ENCODE data around the gene TIMM10B. TPM values are rescaled to one million over a fixed set of nuclear protein-coding genes. Genes with fewer than 3 reads are reported as not detected.

TIMM10B gene
- total and polyA plus RNA-seq, 4 donors: 16.1 to 31.9 (median 16.7) TPM

DNA sequence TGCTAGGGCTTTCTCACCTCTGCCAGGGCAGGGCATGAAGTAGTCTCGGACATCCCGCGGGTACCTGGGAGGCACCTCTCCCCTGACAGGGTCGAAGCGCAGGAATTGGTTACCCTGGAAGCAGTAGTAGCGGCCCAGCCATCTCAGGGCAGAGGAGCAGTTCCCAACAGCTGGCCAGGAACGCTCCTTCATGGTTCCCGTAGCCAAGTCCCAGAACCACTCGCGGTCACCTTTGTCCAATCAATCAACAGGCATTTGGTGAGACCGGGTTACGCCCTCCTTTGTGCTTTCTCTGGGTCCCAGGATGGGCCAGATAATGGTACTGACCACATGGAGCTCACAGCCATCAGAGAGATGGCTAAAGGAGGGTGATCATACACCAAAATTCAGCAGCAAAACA, 43.9 kb upstream of the TIMM10B start (continued):
- TF ChIP-seq, protein P1, sequence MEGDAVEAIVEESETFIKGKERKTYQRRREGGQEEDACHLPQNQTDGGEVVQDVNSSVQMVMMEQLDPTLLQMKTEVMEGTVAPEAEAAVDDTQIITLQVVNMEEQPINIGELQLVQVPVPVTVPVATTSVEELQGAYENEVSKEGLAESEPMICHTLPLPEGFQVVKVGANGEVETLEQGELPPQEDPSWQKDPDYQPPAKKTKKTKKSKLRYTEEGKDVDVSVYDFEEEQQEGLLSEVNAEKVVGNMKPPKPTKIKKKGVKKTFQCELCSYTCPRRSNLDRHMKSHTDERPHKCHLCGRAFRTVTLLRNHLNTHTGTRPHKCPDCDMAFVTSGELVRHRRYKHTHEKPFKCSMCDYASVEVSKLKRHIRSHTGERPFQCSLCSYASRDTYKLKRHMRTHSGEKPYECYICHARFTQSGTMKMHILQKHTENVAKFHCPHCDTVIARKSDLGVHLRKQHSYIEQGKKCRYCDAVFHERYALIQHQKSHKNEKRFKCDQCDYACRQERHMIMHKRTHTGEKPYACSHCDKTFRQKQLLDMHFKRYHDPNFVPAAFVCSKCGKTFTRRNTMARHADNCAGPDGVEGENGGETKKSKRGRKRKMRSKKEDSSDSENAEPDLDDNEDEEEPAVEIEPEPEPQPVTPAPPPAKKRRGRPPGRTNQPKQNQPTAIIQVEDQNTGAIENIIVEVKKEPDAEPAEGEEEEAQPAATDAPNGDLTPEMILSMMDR (IDR thresholded peaks at IDR 0.05; ENCODE audit: low read depth, low read length, missing input control): no peak

DNA sequence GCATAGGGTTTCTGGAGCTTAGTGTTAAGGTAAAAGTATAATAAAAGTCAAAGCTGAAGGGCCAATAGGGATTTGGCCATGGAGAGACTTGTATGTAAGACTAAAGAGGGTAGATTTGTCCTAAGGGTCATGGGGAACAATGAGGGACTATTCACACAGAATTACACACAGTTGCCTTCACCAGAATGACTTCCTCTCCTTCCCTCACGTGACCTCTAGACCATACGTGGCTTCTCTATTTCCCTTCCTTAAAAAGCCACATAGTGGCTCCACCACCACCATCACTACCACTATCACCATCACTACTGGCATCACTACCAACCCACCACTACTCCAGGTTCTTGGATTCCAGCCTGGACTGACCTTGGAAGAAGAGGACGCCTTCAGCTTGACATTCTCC, 43.3 kb upstream of the TIMM10B start:
- Histone ChIP-seq H3K9me3 (ENCODE audit: control insufficient read depth in 4 of 4, low read length in 3 of 4) (no peaks in the 10 kb centered on the region), H3K9ac (ENCODE audit: low read depth in 1 of 2, low read length in 2 of 2) (no peak overlapping the region), H3K36me3 (ENCODE audit: control insufficient read depth in 4 of 4, insufficient read depth in 3 of 4, low read depth in 1 of 4, low read length in 3 of 4) (peaks cover 3 to 32% (median 21%) of the 10 kb centered on the region in 4 donors), H3K27ac (ENCODE audit: low read depth in 1 of 2, low read length in 2 of 2) (no peak overlapping the region), H3K27me3 (ENCODE audit: control insufficient read depth in 4 of 4, insufficient read depth in 4 of 4, low read length in 3 of 4) (no peaks in the 10 kb centered on the region), H3K4me1 (ENCODE audit: control insufficient read depth in 4 of 4, insufficient read depth in 4 of 4, low read length in 3 of 4) (peaks cover 2 to 46% (median 29%) of the 10 kb centered on the region in 4 donors), H3K4me3 (ENCODE audit: low read depth in 1 of 3, low read length in 3 of 3) (peak overlapping the region; percentile 66 to 98 (median 97))
- TF ChIP-seq, protein P2, sequence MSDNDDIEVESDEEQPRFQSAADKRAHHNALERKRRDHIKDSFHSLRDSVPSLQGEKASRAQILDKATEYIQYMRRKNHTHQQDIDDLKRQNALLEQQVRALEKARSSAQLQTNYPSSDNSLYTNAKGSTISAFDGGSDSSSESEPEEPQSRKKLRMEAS (IDR thresholded peaks at IDR 0.05): no peak
- no peak for TF ChIP-seq TAF1 (conservative IDR thresholded peaks at IDR 0.05)
- no peak for TF ChIP-seq EGR1 (IDR thresholded peaks at IDR 0.05; ENCODE audit: low read depth in 2 of 2)
- WGBS: 29% methylated on average over 3 of the region's 3 CpGs
- no peak for DNase-seq (ENCODE audit: low spot score)

DNA sequence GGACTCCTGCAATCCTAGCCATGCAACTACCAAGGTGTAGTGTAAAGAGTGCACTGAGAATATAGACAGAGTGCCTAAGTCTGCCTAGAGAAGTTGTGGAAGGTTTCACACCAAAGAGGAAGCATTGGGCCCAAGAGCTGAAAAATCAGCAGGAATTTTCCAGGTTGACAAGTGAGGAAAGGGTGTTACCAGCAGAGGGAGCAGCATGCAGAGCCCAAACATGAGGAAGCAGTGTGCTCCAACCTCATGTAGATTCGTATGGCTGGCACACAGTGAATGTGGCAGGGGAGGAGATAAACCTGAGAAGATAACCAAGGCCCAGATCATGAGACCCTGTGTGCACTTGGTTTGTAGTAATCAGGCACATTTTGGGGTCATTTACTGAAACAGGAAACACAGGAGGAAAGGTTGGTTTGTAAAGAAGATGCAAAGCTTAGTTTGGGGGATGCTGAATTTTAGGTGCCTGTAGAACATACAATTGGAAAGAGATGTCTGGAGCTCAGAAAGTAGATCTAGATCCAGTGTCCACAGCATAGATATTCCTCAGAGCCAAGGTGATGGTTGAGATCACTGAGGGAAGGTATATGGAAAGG, 42.2 kb upstream of the TIMM10B start:
- Histone ChIP-seq H3K36me3 (ENCODE audit: control insufficient read depth in 4 of 4, insufficient read depth in 3 of 4, low read depth in 1 of 4, low read length in 3 of 4) (peaks cover 3 to 32% (median 21%) of the 10 kb centered on the region in 4 donors), H3K9me3 (ENCODE audit: control insufficient read depth in 4 of 4, low read length in 3 of 4) (no peaks in the 10 kb centered on the region), H3K9ac (ENCODE audit: low read depth in 1 of 2, low read length in 2 of 2) (peak overlapping the region; percentile 79 to 80), H3K4me3 (ENCODE audit: low read depth in 1 of 3, low read length in 3 of 3) (peak overlapping the region; percentile 66 to 98 (median 97)), H3K27ac (ENCODE audit: low read depth in 1 of 2, low read length in 2 of 2) (peak overlapping the region; percentile 52 to 83), H3K4me1 (ENCODE audit: control insufficient read depth in 4 of 4, insufficient read depth in 4 of 4, low read length in 3 of 4) (peaks cover 2 to 57% (median 36%) of the 10 kb centered on the region in 4 donors), H3K27me3 (ENCODE audit: control insufficient read depth in 4 of 4, insufficient read depth in 4 of 4, low read length in 3 of 4) (no peaks in the 10 kb centered on the region)
- TF ChIP-seq RXRA (IDR thresholded peaks at IDR 0.05): no peak
- no peak for TF ChIP-seq YY1 (IDR thresholded peaks at IDR 0.05)
- no peak for TF ChIP-seq JUND (IDR thresholded peaks at IDR 0.05)
- TF ChIP-seq, protein P2 (IDR thresholded peaks at IDR 0.05): peak; percentile 50
- peak; percentile 73 to 84 for TF ChIP-seq RAD21 (IDR thresholded peaks at IDR 0.05)
- no peak for TF ChIP-seq TAF1 (conservative IDR thresholded peaks at IDR 0.05)
- TF ChIP-seq HNF4G (IDR thresholded peaks at IDR 0.05): no peak
- no peak for TF ChIP-seq HNF4A (conservative IDR thresholded peaks at IDR 0.05)
- TF ChIP-seq, protein P3, sequence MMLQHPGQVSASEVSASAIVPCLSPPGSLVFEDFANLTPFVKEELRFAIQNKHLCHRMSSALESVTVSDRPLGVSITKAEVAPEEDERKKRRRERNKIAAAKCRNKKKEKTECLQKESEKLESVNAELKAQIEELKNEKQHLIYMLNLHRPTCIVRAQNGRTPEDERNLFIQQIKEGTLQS (IDR thresholded peaks at IDR 0.05): no peak
- no peak for TF ChIP-seq FOXA2 (IDR thresholded peaks at IDR 0.05)
- no peak for TF ChIP-seq SP1 (IDR thresholded peaks at IDR 0.05)
- TF ChIP-seq NR2F2 (IDR thresholded peaks at IDR 0.05): no peak
- no peak for TF ChIP-seq EGR1 (IDR thresholded peaks at IDR 0.05; ENCODE audit: low read depth in 2 of 2)
- TF ChIP-seq, protein P1 (IDR thresholded peaks at IDR 0.05; ENCODE audit: low read depth, low read length, missing input control): peak; percentile 51
- TF ChIP-seq, protein P4, sequence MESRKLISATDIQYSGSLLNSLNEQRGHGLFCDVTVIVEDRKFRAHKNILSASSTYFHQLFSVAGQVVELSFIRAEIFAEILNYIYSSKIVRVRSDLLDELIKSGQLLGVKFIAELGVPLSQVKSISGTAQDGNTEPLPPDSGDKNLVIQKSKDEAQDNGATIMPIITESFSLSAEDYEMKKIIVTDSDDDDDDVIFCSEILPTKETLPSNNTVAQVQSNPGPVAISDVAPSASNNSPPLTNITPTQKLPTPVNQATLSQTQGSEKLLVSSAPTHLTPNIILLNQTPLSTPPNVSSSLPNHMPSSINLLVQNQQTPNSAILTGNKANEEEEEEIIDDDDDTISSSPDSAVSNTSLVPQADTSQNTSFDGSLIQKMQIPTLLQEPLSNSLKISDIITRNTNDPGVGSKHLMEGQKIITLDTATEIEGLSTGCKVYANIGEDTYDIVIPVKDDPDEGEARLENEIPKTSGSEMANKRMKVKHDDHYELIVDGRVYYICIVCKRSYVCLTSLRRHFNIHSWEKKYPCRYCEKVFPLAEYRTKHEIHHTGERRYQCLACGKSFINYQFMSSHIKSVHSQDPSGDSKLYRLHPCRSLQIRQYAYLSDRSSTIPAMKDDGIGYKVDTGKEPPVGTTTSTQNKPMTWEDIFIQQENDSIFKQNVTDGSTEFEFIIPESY (IDR thresholded peaks at IDR 0.05): no peak
- no peak for TF ChIP-seq GABPA (IDR thresholded peaks at IDR 0.05 in 1 of 2, conservative IDR thresholded peaks at IDR 0.05 in 1 of 2)
- TF ChIP-seq, protein P5, sequence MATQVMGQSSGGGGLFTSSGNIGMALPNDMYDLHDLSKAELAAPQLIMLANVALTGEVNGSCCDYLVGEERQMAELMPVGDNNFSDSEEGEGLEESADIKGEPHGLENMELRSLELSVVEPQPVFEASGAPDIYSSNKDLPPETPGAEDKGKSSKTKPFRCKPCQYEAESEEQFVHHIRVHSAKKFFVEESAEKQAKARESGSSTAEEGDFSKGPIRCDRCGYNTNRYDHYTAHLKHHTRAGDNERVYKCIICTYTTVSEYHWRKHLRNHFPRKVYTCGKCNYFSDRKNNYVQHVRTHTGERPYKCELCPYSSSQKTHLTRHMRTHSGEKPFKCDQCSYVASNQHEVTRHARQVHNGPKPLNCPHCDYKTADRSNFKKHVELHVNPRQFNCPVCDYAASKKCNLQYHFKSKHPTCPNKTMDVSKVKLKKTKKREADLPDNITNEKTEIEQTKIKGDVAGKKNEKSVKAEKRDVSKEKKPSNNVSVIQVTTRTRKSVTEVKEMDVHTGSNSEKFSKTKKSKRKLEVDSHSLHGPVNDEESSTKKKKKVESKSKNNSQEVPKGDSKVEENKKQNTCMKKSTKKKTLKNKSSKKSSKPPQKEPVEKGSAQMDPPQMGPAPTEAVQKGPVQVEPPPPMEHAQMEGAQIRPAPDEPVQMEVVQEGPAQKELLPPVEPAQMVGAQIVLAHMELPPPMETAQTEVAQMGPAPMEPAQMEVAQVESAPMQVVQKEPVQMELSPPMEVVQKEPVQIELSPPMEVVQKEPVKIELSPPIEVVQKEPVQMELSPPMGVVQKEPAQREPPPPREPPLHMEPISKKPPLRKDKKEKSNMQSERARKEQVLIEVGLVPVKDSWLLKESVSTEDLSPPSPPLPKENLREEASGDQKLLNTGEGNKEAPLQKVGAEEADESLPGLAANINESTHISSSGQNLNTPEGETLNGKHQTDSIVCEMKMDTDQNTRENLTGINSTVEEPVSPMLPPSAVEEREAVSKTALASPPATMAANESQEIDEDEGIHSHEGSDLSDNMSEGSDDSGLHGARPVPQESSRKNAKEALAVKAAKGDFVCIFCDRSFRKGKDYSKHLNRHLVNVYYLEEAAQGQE (IDR thresholded peaks at IDR 0.05): no peak
- TF ChIP-seq FOXA1 (IDR thresholded peaks at IDR 0.05): no peak
- DNase-seq (ENCODE audit: low spot score): peak; percentile 56
- 0% methylated on average over 1 of the region's 1 CpG for WGBS

All from liver (tissue), 9 donors.